ENCODE results near the gene DDC. TPM values are rescaled to one million over a fixed set of nuclear protein-coding genes. Genes with fewer than 3 reads are reported as not detected.

Gene DDC
- polyA plus RNA-seq, 6 donors from 2014 or later, result not detected

GRCh38 chr7:50426280-50427045 lies 138.7 kb downstream of the DDC start:
- no peaks in the 10 kb centered on the region for H3K9me3 Mint-ChIP-seq
- peak overlapping the region in 1 of 6 donors; percentile 70 for H3K27ac Mint-ChIP-seq
- no peak overlapping the region for H3K4me3 Mint-ChIP-seq
- DNase-seq, result no peak
- H3K27me3 Mint-ChIP-seq, result no peaks in the 10 kb centered on the region
- peaks cover 5 to 8% (median 5%) of the 10 kb centered on the region in 3 donors for H3K4me1 Mint-ChIP-seq
- ATAC-seq (ENCODE audit: low read depth in 2 of 2), result no peak
- no peaks in the 10 kb centered on the region for H3K36me3 Mint-ChIP-seq

- Mint-ChIP-seq H3K36me3 (no peaks in the 10 kb centered on the region), H3K27ac (no peak overlapping the region), H3K4me3 (peak overlapping the region in 1 of 8 donors; percentile 16), H3K27me3 (no peaks in the 10 kb centered on the region), H3K4me1 (peaks cover 5 to 8% (median 5%) of the 10 kb centered on the region in 3 donors), H3K9me3 (no peaks in the 10 kb centered on the region)
- DNase-seq (no peak), ATAC-seq (ENCODE audit: low read depth in 2 of 2) (no peak)
Measured at GRCh38 chr7:50425318-50425717, 139.9 kb downstream of the DDC start.

GRCh38 chr7:50423860-50424259 lies 141.3 kb downstream of the DDC start:
- Mint-ChIP-seq H3K9me3 (no peaks in the 10 kb centered on the region), H3K4me3 (no peak overlapping the region), H3K27me3 (no peaks in the 10 kb centered on the region), H3K27ac (peak overlapping the region in 1 of 6 donors; percentile 62), H3K36me3 (no peaks in the 10 kb centered on the region), H3K4me1 (peaks cover 5 to 8% (median 5%) of the 10 kb centered on the region in 3 donors)
- ATAC-seq (ENCODE audit: low read depth in 2 of 2) (no peak), DNase-seq (no peak)

GRCh38 chr7:50422858-50423257 lies 142.3 kb downstream of the DDC start:
- Mint-ChIP-seq H3K27me3 (no peaks in the 10 kb centered on the region), H3K9me3 (no peaks in the 10 kb centered on the region), H3K4me3 (no peak overlapping the region), H3K27ac (no peak overlapping the region), H3K36me3 (no peaks in the 10 kb centered on the region), H3K4me1 (peaks cover 9 to 14% (median 9%) of the 10 kb centered on the region in 3 donors)
- ATAC-seq (ENCODE audit: low read depth in 2 of 2), result no peak
- DNase-seq, result no peak

GRCh38 chr7:50421043-50421442 lies 144.2 kb downstream of the DDC start:
- DNase-seq, result no peak
- ATAC-seq (ENCODE audit: low read depth in 2 of 2), result no peak
- no peak overlapping the region for H3K27ac Mint-ChIP-seq
- H3K36me3 Mint-ChIP-seq, result no peaks in the 10 kb centered on the region
- H3K9me3 Mint-ChIP-seq, result no peaks in the 10 kb centered on the region
- no peak overlapping the region for H3K4me3 Mint-ChIP-seq
- H3K27me3 Mint-ChIP-seq, result no peaks in the 10 kb centered on the region
- H3K4me1 Mint-ChIP-seq, result peaks cover 24 to 32% (median 27%) of the 10 kb centered on the region in 3 donors

GRCh38 chr7:50418526-50419290 lies 146.5 kb downstream of the DDC start:
- no peaks in the 10 kb centered on the region for H3K36me3 Mint-ChIP-seq
- H3K27ac Mint-ChIP-seq, result peak overlapping the region in 1 of 6 donors; percentile 33
- peak overlapping the region in 1 of 8 donors; percentile 37 for H3K4me3 Mint-ChIP-seq
- no peak for ATAC-seq (ENCODE audit: low read depth in 2 of 2)
- no peaks in the 10 kb centered on the region for H3K9me3 Mint-ChIP-seq
- DNase-seq, result no peak
- H3K27me3 Mint-ChIP-seq, result no peaks in the 10 kb centered on the region
- H3K4me1 Mint-ChIP-seq, result peaks cover 37 to 46% (median 44%) of the 10 kb centered on the region in 3 donors

GRCh38 chr7:50418086-50418515 lies 147.1 kb downstream of the DDC start:
- peak; percentile 66 to 75 for ATAC-seq (ENCODE audit: low read depth in 2 of 2)
- H3K36me3 Mint-ChIP-seq, result no peaks in the 10 kb centered on the region
- H3K4me3 Mint-ChIP-seq, result peak overlapping the region in 1 of 8 donors; percentile 53
- no peaks in the 10 kb centered on the region for H3K9me3 Mint-ChIP-seq
- peak; percentile 62 for DNase-seq
- peak overlapping the region in 3 of 6 donors; percentile 82 to 88 (median 83) for H3K27ac Mint-ChIP-seq
- H3K27me3 Mint-ChIP-seq, result no peaks in the 10 kb centered on the region
- peaks cover 42 to 50% (median 49%) of the 10 kb centered on the region in 3 donors for H3K4me1 Mint-ChIP-seq

- no peaks in the 10 kb centered on the region for H3K9me3 Mint-ChIP-seq
- ATAC-seq (ENCODE audit: low read depth in 2 of 2) (peak; percentile 76 to 77), DNase-seq (peak; percentile 71)
- H3K4me3 Mint-ChIP-seq, result peak overlapping the region; percentile 2 to 89 (median 76)
- peak overlapping the region; percentile 40 to 97 (median 86) for H3K27ac Mint-ChIP-seq
- H3K27me3 Mint-ChIP-seq, result no peaks in the 10 kb centered on the region
- peaks cover 54 to 64% (median 63%) of the 10 kb centered on the region in 3 donors for H3K4me1 Mint-ChIP-seq
- H3K36me3 Mint-ChIP-seq, result no peaks in the 10 kb centered on the region
Measured at GRCh38 chr7:50416527-50417182, 148.6 kb downstream of the DDC start.

GRCh38 chr7:50415844-50416364 lies 149.3 kb downstream of the DDC start:
- Mint-ChIP-seq H3K36me3 (no peaks in the 10 kb centered on the region), H3K27me3 (no peaks in the 10 kb centered on the region), H3K4me1 (peaks cover 62 to 72% (median 71%) of the 10 kb centered on the region in 3 donors), H3K27ac (peak overlapping the region in 5 of 6 donors; percentile 47 to 97 (median 88)), H3K9me3 (no peaks in the 10 kb centered on the region), H3K4me3 (peak overlapping the region in 6 of 8 donors; percentile 56 to 89 (median 82))
- ATAC-seq (ENCODE audit: low read depth in 2 of 2) (no peak), DNase-seq (no peak)

GRCh38 chr7:50413561-50413960 lies 151.6 kb downstream of the DDC start:
- Mint-ChIP-seq H3K27ac (peak overlapping the region; percentile 64 to 98 (median 84)), H3K27me3 (no peaks in the 10 kb centered on the region), H3K9me3 (no peaks in the 10 kb centered on the region), H3K4me3 (peak overlapping the region in 6 of 8 donors; percentile 37 to 89 (median 76)), H3K36me3 (no peaks in the 10 kb centered on the region), H3K4me1 (peaks cover 85 to 95% (median 94%) of the 10 kb centered on the region in 3 donors)
- DNase-seq, result no peak
- ATAC-seq (ENCODE audit: low read depth in 2 of 2), result no peak

- ATAC-seq (ENCODE audit: low read depth in 2 of 2) (peak; percentile 11 to 25), DNase-seq (peak; percentile 63)
- Mint-ChIP-seq H3K4me3 (peak overlapping the region; percentile 16 to 90 (median 76)), H3K27me3 (no peaks in the 10 kb centered on the region), H3K27ac (peak overlapping the region; percentile 88 to 98 (median 98)), H3K9me3 (no peaks in the 10 kb centered on the region), H3K36me3 (no peaks in the 10 kb centered on the region), H3K4me1 (peaks cover 88 to 98% (median 96%) of the 10 kb centered on the region in 3 donors)
Measured at GRCh38 chr7:50412973-50413372, 152.2 kb downstream of the DDC start.

- no peaks in the 10 kb centered on the region for H3K36me3 Mint-ChIP-seq
- no peaks in the 10 kb centered on the region for H3K27me3 Mint-ChIP-seq
- H3K27ac Mint-ChIP-seq, result peak overlapping the region; percentile 94 to 99 (median 98)
- H3K4me3 Mint-ChIP-seq, result peak overlapping the region; percentile 57 to 90 (median 76)
- peak; percentile 29 to 33 for ATAC-seq (ENCODE audit: low read depth in 2 of 2)
- DNase-seq, result peak; percentile 44
- peaks cover 92 to 98% (median 96%) of the 10 kb centered on the region in 3 donors for H3K4me1 Mint-ChIP-seq
- H3K9me3 Mint-ChIP-seq, result no peaks in the 10 kb centered on the region
Measured at GRCh38 chr7:50411332-50411731, 153.9 kb downstream of the DDC start.

All from naive B cell (primary cell).